Dendritic cell treated with granulocyte-macrophage colony-stimulating factor and Interleukin-4, amounts not matched to agents 40 ng/mL and 50 ng/mL, for 4 days (primary cell): ENCODE measurements around the gene KBTBD12.

Experiments used
- H3K27ac Mint-ChIP-seq: one replicate; pipeline ENCODE4 v1.8.0; 2022; ENCODE audit warnings: mild to moderate bottlenecking, mixed read lengths
- H3K27me3 Mint-ChIP-seq: one replicate; pipeline ENCODE4 v1.8.0; 2022; ENCODE audit warnings: mild to moderate bottlenecking, mixed read lengths
- H3K36me3 Mint-ChIP-seq: one replicate; pipeline ENCODE4 v1.8.0; 2022; ENCODE audit warnings: low read depth, mixed read lengths
- H3K4me1 Mint-ChIP-seq: one replicate; pipeline ENCODE4 v1.8.0; 2022; ENCODE audit warnings: low read depth, mixed read lengths
- H3K4me3 Mint-ChIP-seq: one replicate; pipeline ENCODE4 v1.8.0; 2022; ENCODE audit warnings: mild to moderate bottlenecking, moderate library complexity, mixed read lengths
- H3K9me3 Mint-ChIP-seq: one replicate; pipeline ENCODE4 v1.8.0; 2022; ENCODE audit warnings: mixed read lengths
- intact Hi-C: fragments of 100-400 bp; cut with micrococcal nuclease; formaldehyde crosslinking; loops from one replicate; pipeline ENCODE4 v1.15.0; 2022

Gene KBTBD12

DNA sequence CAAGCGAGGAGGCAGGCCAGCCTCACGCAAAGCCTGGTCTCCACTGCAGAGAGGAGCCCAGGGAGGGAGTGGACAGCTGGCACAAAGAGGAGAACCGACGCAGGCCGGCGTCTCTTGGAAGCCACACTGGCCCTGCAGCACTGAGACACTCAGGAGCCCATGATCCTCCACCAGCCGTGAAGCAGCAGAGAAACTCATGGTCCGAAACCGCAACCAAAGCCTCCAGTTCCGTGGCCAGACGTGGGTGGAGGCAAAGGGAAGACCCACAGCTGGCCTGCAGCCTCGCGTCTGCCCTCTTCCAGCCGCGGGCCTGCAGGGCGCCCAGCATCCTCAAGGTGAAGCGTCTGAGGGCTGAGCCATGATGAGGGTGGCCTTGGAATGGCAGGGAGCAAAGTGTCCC, 75.0 kb downstream of the KBTBD12 start:
- H3K27ac Mint-ChIP-seq: no peak overlapping the region
- intact Hi-C loops: no loop called here
- H3K4me3 Mint-ChIP-seq: no peak overlapping the region
- no peaks in the 10 kb centered on the region for H3K27me3 Mint-ChIP-seq
- no peaks in the 10 kb centered on the region for H3K9me3 Mint-ChIP-seq
- no peaks in the 10 kb centered on the region for H3K36me3 Mint-ChIP-seq
- no peaks in the 10 kb centered on the region for H3K4me1 Mint-ChIP-seq

DNA sequence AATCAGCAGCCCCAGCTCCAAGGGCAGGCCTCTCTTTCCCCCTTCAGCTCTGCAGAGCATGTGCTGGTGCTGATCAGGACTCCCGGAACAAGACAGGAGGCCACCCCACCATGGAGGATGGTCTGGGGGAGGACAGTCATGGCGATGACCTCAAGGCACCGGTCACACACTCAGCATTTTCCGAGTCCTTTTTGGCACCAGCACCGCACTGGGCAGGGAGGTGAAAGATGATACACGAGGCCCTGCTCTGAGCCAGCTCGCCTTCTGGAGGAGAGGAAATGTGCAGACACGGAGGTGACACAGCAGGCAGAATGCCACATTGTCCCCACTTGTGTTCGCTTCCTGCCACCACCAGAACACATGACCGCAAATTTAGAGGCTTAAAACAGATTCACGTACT, 75.4 kb downstream of the KBTBD12 start:
- Mint-ChIP-seq H3K27me3 (no peaks in the 10 kb centered on the region), H3K9me3 (no peaks in the 10 kb centered on the region), H3K4me1 (no peaks in the 10 kb centered on the region), H3K36me3 (no peaks in the 10 kb centered on the region), H3K4me3 (no peak overlapping the region), H3K27ac (no peak overlapping the region)
- intact Hi-C loops: no loop called here

DNA sequence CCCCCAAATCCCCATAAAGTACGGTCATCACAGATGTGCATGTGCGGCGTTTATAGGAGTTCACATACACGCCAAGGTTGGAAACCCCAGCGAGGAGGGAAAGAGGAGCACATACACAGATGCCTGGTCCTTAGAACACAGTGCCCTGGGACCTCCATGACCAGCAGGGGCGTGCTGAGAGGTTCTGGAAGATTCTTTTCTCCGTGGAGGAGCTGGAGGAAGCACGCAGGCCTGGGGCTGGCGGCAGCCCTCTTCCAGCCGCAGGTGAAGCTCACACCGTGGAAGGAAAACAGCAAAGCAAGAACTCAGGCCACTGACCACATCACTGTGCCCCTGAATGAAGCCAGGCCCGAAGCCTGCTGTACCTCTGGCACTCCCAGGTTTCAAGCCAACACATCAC, 76.2 kb downstream of the KBTBD12 start:
- Mint-ChIP-seq H3K36me3 (no peaks in the 10 kb centered on the region), H3K4me1 (no peaks in the 10 kb centered on the region), H3K9me3 (no peaks in the 10 kb centered on the region), H3K27me3 (no peaks in the 10 kb centered on the region), H3K27ac (no peak overlapping the region), H3K4me3 (no peak overlapping the region)
- intact Hi-C loops: no loop called here

GRCh38 chr3:127991681-127992080, 76.6 kb downstream of the KBTBD12 start:
- Mint-ChIP-seq H3K27ac (no peak overlapping the region), H3K27me3 (no peaks in the 10 kb centered on the region), H3K4me1 (no peaks in the 10 kb centered on the region), H3K9me3 (no peaks in the 10 kb centered on the region), H3K36me3 (no peaks in the 10 kb centered on the region), H3K4me3 (no peak overlapping the region)
- intact Hi-C loops: no loop called here

DNA sequence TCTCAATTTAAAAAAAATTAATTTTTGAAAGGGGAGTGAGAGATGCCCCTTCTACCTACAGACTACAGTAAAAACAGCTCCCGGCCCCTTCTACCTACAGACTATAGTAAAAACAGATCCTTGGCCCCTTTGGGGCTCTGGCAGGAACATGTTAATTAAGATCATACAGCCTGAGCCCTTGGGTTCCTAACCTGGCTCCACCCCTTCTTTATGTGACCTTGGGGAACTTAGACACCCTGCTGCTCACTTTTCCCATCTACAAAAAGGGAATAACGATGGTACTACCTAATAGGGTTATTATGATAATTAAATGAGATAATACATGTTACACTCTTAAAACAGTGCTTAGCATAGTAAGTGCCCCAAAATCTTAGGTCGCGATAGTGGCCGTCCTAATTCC, 77.1 kb downstream of the KBTBD12 start:
- intact Hi-C loops: no loop called here
- H3K4me1 Mint-ChIP-seq: no peaks in the 10 kb centered on the region
- H3K27me3 Mint-ChIP-seq: no peaks in the 10 kb centered on the region
- no peaks in the 10 kb centered on the region for H3K36me3 Mint-ChIP-seq
- no peak overlapping the region for H3K4me3 Mint-ChIP-seq
- no peaks in the 10 kb centered on the region for H3K9me3 Mint-ChIP-seq
- H3K27ac Mint-ChIP-seq: no peak overlapping the region

- intact Hi-C loops: no loop called here
- Mint-ChIP-seq H3K4me3 (no peak overlapping the region), H3K27ac (no peak overlapping the region), H3K36me3 (no peaks in the 10 kb centered on the region), H3K27me3 (no peaks in the 10 kb centered on the region), H3K4me1 (no peaks in the 10 kb centered on the region), H3K9me3 (no peaks in the 10 kb centered on the region)
Observed at GRCh38 chr3:127994011-127994410, 79.0 kb downstream of the KBTBD12 start.

GRCh38 chr3:127997016-127997415, 82.0 kb downstream of the KBTBD12 start:
- H3K4me3 Mint-ChIP-seq: no peak overlapping the region
- intact Hi-C loops: no loop called here

DNA sequence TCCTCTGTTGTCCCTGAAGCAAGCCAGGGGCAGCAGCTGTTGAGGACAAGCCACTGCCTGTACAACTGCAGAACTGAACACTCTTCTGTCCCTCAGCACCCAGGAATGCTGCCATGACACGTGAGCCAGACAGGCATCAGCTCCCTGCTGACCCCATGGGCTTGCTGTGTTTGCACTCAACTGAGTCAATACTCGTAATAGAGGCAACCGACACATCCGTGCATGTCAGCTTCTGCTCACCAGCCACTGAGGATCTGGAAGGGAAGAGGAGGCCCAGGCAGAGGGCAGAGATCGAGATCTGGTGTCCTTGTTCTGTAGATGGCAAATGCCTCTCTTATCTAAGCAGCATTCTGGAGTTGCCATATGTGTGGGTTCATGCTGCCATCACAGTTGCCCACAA, 82.9 kb downstream of the KBTBD12 start:
- H3K4me3 Mint-ChIP-seq: no peak overlapping the region
- H3K36me3 Mint-ChIP-seq: no peaks in the 10 kb centered on the region
- intact Hi-C loops: no loop called here
- no peaks in the 10 kb centered on the region for H3K4me1 Mint-ChIP-seq
- peaks cover 4% of the 10 kb centered on the region for H3K27me3 Mint-ChIP-seq
- no peak overlapping the region for H3K27ac Mint-ChIP-seq
- H3K9me3 Mint-ChIP-seq: no peaks in the 10 kb centered on the region

More at GRCh38 chr3:127997016-127997415, 82.0 kb downstream of the KBTBD12 start:
- Mint-ChIP-seq H3K4me1 (no peaks in the 10 kb centered on the region), H3K27me3 (peaks cover 4% of the 10 kb centered on the region), H3K9me3 (no peaks in the 10 kb centered on the region), H3K27ac (no peak overlapping the region), H3K36me3 (no peaks in the 10 kb centered on the region)

DNA sequence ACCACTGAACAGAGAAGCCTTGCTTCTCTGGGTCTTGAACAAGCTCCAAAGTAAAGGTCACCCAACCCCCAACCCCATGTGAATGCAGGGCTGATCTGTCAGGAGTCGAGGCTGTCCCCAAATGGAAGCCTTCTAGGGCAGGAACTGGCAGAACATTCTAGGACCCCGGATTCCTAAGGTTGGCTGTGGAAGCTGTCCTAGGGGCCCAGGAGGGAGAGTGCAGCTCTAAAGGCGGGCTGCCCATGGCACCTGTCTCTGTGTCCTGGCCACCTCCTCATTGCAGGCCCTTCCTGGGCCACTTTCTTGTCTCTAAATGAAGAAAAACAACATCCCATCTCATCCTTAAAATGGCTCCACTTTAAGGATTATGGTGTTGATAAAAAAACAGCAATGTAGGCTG, 83.6 kb downstream of the KBTBD12 start:
- intact Hi-C loops: no loop called here
- Mint-ChIP-seq H3K27me3 (peaks cover 5% of the 10 kb centered on the region), H3K36me3 (no peaks in the 10 kb centered on the region)

DNA sequence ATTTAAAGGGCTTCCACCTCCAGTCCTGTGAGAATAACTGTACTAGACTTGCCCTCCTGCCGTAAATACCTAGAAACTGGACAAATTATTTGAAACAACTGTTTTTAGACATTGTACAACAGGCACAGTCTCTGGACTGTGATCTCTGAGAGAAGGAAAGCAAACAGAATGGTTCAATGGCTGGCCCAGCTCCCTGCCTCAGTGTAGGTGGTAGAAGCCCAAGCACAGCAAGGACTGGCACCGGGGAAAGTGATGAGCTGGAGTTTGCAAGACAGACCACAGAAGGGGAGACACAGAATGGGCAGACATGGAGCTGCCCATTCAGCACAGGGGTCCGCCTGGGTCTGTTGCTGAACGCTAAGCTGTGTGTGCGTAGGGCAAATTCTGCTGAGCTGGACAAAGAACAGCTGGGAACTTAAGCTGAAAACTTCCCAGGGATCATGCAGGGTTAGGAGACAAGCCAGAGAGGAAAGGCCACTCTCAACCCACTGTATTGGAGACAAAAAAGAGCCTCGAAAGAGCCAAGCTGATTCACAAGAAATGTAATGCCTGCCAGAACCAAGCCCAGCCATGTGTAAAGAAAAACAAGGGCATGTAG, 84.6 kb downstream of the KBTBD12 start:
- Mint-ChIP-seq H3K9me3 (no peaks in the 10 kb centered on the region), H3K36me3 (no peaks in the 10 kb centered on the region), H3K4me1 (no peaks in the 10 kb centered on the region), H3K4me3 (no peak overlapping the region), H3K27ac (no peak overlapping the region), H3K27me3 (peaks cover 6% of the 10 kb centered on the region)
- intact Hi-C loops: no loop called here

More for the DNA sequence above, 83.6 kb downstream of the KBTBD12 start:
- H3K9me3 Mint-ChIP-seq: no peaks in the 10 kb centered on the region
- H3K4me3 Mint-ChIP-seq: no peak overlapping the region
- no peak overlapping the region for H3K27ac Mint-ChIP-seq
- no peaks in the 10 kb centered on the region for H3K4me1 Mint-ChIP-seq

DNA sequence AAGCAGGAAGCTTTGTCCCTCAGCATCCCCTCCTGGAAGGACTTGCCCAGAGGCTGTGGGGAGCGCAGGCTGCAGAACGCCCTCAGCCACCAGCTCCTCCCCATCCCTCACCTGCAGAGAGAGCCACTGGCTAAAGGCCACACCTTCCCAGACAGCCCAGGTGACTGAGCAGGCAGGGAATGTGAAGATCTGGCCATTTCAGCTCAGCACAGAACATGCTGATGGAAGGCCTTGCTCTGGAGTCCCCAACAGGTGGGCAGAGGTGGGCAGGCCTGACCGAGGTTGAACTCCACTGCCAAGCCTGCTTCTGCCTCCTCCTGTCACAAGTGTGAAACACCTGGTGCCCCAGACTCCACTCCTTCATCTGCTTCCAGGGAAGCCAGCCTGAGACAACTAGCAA, 86.5 kb downstream of the KBTBD12 start:
- Mint-ChIP-seq H3K36me3 (no peaks in the 10 kb centered on the region), H3K4me1 (no peaks in the 10 kb centered on the region), H3K27ac (no peak overlapping the region), H3K27me3 (peaks cover 14% of the 10 kb centered on the region), H3K4me3 (no peak overlapping the region), H3K9me3 (no peaks in the 10 kb centered on the region)
- intact Hi-C loops: no loop called here

GRCh38 chr3:128004661-128005060, 89.6 kb downstream of the KBTBD12 start:
- H3K4me3 Mint-ChIP-seq: no peak overlapping the region
- no peaks in the 10 kb centered on the region for H3K9me3 Mint-ChIP-seq
- H3K4me1 Mint-ChIP-seq: peaks cover 5% of the 10 kb centered on the region
- peaks cover 20% of the 10 kb centered on the region for H3K27me3 Mint-ChIP-seq
- H3K36me3 Mint-ChIP-seq: no peaks in the 10 kb centered on the region
- intact Hi-C loops: no loop called here
- H3K27ac Mint-ChIP-seq: no peak overlapping the region

GRCh38 chr3:128006061-128007032, 91.3 kb downstream of the KBTBD12 start:
- Mint-ChIP-seq H3K27ac (no peak overlapping the region), H3K9me3 (no peaks in the 10 kb centered on the region), H3K4me3 (no peak overlapping the region), H3K27me3 (peaks cover 23% of the 10 kb centered on the region), H3K4me1 (peaks cover 5% of the 10 kb centered on the region), H3K36me3 (no peaks in the 10 kb centered on the region)
- intact Hi-C loops: no loop called here

DNA sequence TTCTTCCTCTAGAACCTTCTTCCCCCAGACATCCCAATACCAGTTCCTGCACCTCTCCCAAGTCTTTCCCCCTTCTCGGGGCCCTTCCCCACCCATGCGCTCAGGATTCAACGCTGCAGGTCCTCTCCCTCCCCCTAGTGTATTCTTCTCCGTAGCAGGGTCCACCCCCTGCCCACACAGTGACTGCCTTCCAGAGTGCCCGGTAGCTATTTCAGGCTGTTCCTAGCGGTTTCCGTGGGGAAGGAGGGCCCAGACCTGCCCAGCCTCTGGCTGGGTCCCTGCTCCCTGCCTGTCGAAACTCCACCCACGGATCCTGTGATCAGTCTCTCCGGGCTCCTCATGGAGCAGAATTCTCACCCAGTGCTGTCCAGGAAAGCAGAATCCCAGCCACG, 92.0 kb downstream of the KBTBD12 start:
- intact Hi-C loops: no loop called here
- no peak overlapping the region for H3K4me3 Mint-ChIP-seq
- H3K36me3 Mint-ChIP-seq: no peaks in the 10 kb centered on the region
- H3K9me3 Mint-ChIP-seq: no peaks in the 10 kb centered on the region
- H3K27ac Mint-ChIP-seq: no peak overlapping the region
- peaks cover 5% of the 10 kb centered on the region for H3K4me1 Mint-ChIP-seq
- H3K27me3 Mint-ChIP-seq: peaks cover 23% of the 10 kb centered on the region
